ENCODE data around the gene RCAN1.

The RCAN1 gene

DNA sequence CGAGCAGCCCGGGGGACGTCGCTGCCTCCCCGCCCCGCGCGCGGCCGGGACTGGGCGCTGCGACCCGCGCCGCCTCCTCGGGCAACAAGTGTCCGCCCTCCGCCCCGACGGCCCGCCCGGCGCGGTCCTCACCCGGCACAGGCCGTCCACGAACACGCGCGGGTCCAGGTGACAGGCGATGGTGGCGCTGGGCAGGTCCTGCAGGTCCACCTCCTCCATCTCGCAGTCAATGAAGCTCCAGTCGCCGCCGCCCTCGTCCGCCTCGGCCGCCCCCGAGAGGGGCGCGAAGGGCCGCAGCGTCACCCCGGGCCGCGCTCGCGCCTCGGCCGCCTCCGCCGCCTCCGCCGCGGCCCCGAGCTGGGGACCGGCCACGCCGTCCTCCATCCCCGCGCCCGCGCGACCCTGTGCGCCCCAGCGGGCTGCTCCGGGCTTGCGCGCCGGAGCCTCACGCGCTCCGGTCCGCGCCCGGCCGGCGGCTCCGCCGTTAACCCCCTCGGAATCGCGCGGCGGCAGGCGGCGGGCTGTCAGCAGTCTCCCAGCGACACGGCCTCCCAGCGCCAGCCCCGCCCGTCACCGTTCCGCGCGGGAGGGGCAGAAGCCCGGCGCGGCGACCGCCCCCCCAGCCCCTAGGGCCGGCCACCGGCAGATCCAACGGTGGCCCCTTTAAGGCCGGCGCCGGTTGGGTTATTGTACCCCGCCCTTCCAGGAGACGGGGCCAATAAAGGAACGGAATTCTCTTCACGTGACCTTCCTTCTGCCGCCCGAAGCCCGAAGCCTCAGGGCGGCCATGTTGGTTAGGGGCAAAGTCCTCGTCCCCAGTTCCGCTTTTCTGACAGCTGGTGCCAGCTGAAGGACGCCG is at the start of gene RCAN1:
Gene RCAN1 (minus strand): TSS at position 486 of the 859 bp plus-strand sequence. CDS start 102 bp downstream, at position 384.
- TF ChIP-seq, protein P1, sequence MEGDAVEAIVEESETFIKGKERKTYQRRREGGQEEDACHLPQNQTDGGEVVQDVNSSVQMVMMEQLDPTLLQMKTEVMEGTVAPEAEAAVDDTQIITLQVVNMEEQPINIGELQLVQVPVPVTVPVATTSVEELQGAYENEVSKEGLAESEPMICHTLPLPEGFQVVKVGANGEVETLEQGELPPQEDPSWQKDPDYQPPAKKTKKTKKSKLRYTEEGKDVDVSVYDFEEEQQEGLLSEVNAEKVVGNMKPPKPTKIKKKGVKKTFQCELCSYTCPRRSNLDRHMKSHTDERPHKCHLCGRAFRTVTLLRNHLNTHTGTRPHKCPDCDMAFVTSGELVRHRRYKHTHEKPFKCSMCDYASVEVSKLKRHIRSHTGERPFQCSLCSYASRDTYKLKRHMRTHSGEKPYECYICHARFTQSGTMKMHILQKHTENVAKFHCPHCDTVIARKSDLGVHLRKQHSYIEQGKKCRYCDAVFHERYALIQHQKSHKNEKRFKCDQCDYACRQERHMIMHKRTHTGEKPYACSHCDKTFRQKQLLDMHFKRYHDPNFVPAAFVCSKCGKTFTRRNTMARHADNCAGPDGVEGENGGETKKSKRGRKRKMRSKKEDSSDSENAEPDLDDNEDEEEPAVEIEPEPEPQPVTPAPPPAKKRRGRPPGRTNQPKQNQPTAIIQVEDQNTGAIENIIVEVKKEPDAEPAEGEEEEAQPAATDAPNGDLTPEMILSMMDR (conservative IDR thresholded peaks at IDR 0.05): no peak
- H3K27ac ChIP-seq: peak within 1 kb of the TSS; percentile 70

DNA sequence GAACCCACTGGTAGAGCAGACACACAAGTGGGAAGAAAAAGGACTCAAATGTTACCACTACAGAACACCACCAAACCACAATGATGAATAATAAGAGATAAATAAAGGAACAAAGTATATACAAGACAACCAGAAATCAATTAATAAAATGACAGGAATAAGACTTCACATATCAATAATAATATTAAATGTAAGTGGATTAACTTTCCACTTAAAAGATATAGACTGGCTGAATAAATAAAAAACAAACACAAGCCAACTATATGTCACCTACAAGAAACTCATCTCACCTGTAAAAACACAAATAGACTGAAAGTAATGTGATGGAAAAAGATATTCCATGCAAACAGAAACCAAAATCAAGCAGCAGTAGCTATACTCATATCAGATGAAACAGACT is 46.9 kb upstream of the RCAN1 start:
- H3K27ac ChIP-seq: no peak overlapping the region
- TF ChIP-seq, protein P1 (conservative IDR thresholded peaks at IDR 0.05): no peak

DNA sequence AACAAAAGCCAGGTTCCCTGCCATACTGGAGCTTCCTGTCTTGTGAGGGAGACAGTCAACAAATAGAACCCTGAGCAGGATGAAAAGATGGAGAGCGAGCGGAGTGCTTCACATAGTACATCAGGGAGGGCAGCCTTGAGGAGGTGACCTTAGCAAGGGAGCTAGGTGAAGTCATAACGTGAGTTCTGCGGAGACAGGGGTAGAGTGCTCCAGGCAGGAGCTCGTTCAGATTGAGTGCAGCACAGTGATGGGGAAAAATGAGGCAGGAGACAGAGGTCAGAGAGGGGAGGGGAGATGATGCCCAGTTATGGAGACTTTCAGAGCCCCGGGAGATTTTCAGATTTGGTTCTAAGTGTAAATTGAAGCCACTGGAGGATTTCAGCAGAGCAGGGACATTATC is 38.6 kb upstream of the RCAN1 start:
- TF ChIP-seq, protein P1 (conservative IDR thresholded peaks at IDR 0.05): no peak
- H3K27ac ChIP-seq: no peak overlapping the region

DNA sequence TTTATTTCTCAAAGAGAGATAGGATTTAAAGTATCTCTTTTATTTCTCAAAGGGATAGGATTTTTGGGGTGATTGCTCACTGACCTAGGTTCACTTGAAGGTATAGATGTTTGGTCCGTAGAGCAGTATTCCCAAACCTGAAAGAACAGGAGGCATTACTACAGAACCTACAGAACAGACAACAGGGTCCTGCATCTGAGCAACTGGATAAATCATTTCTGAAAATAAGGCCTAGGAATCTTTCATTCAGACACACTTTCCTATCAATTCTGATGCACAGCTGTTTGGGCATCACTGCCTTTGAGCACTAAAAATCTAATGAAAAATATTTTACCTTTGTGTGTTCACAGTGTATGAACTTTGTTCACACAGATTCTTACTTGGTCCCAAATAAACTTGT is 36.7 kb upstream of the RCAN1 start:
- TF ChIP-seq, protein P1 (conservative IDR thresholded peaks at IDR 0.05): no peak
- no peak overlapping the region for H3K27ac ChIP-seq

DNA sequence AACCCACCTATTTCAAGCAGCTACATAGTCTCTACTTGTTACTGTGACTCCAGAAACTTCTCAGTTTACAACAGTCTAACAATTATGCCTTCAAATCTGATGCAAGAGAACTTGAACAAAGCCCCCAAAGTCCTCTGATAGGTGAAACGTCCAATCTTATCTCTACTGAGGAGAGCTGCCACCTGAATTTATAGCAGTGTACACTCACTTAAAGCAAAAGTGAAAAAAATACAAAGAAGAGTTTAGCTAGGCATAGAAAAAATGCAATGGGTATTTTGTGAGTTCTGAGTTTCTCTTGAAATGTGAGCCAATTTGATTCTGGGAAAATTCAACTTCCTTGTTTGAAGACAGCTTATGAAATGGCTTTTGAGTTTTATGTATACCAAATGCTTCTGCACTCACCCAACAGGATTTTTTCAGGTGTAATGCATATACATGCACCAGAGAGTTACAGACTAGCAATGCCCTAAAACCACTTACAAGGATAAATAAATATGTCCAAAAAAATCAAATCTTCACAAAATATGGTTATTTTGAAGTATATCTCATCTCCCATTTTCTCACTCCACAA is 36.0 kb upstream of the RCAN1 start:
- TF ChIP-seq, protein P1 (conservative IDR thresholded peaks at IDR 0.05): no peak

DNA sequence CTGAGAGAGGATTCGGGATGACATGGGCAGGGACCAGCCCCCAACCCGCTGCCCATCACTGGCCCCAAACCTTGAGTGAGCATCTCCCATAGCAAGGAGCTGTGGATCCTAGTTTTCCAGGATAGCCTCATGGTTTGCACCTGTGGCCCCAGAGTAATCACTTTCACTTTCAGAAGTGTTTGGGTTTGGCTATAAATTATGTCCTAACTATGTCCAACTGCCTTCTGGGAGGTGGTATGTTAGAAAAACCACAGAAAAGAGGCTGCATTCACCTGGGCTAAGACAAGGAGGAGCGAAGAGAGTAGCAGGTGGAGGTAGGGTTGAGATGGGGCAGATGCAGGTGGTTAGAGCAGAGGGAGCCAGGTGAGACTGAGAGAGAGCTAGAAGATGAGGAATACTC is 34.5 kb upstream of the RCAN1 start:
- no peak overlapping the region for H3K27ac ChIP-seq

More for the DNA sequence above, 36.0 kb upstream of the RCAN1 start:
- H3K27ac ChIP-seq: no peak overlapping the region

DNA sequence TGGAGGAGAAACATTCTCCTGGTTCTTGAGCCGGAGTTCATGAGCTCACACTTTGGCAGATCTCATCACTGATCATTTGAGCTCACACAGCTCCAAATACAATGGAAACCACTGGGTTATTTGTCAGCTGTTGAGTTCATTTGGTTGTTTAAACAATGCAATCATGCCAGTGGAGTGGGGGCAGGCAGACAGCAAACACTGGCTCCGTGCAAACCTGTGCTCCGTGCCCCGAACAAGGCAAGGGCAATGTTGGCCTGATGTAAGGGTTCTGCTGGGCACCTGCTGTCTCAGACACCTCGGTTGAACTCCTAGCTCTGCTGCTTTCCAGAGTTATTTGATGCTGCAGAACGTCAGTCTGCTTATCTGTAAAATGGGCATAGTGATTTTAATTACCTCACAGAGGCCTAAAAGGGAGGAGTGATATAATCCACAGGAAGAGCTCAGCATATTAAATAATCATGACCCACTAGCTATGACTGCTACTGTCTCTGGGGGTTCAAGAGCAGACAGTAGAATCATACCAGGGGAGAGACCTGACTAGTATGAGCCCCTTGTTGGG is 33.9 kb upstream of the RCAN1 start:
- TF ChIP-seq, protein P1 (conservative IDR thresholded peaks at IDR 0.05): no peak
- no peak overlapping the region for H3K27ac ChIP-seq

More for the DNA sequence above, 34.5 kb upstream of the RCAN1 start:
- TF ChIP-seq, protein P1 (conservative IDR thresholded peaks at IDR 0.05): no peak

Measured in VCaP (cell line).